Lower leg skin (tissue), 4 donors: ENCODE data around the gene GOLPH3L. TPM values are rescaled to one million over a fixed set of nuclear protein-coding genes. Genes with fewer than 3 reads are reported as not detected.
"Not testable (repeated sequence)": the region's sequence is repeated elsewhere in the genome, so short reads cannot be mapped to it uniquely, and the experiment has no call there.

Source experiments
- DNase-seq, 2 donors: peaks; one replicate each; pipeline ENCODE4 v3.0.0-alpha.2; 2019; ENCODE audit warnings: low spot score in 2 of 2
- H3K4me3 ChIP-seq: fragments of 200-600 bp; sonication (generic); 2 replicates; pipeline ENCODE4 v1.5.1; 2017; ENCODE audit warnings: mild to moderate bottlenecking, low read depth; ENCODE audit not compliant: poor library complexity, severe bottlenecking
- CTCF ChIP-seq, 3 donors: fragments of 450-650 bp; IDR thresholded peaks; one replicate each; pipeline ENCODE4 v1.5.1; 2016; ENCODE audit warnings: antibody characterized with exemption in 3 of 3, mild to moderate bottlenecking in 3 of 3, moderate library complexity in 2 of 3
- POLR2A ChIP-seq, 2 donors: fragments of 450-650 bp; IDR thresholded peaks; one replicate each; pipeline ENCODE4 v1.6.1; 2016 to 2017; ENCODE audit warnings: antibody characterized with exemption in 2 of 2, mild to moderate bottlenecking in 1 of 2, moderate library complexity in 1 of 2
- whole genome bisulfite sequencing, 2 donors: methylation state at CpG; one replicate each; pipeline ENCODE4 v1.1.5; 2018; 5-methylcytosine and 5-hydroxymethylcytosine counted together
- intact Hi-C: fragments of 100-400 bp; cut with DNase I; formaldehyde crosslinking; loops from one replicate; pipeline ENCODE4 v1.15.0; 2023; ENCODE audit warnings: low total_unique reads
- total RNA-seq, 4 donors: library from RNA; depleted of rRNA; stranded (reverse); fragments of >200 nt; gene quantifications; one replicate each; pipeline ENCODE4 v1.1.0, GENCODE V29; 2016

The GOLPH3L gene
- total RNA-seq, 4 donors from 2014 or later = 18.0 to 24.3 (median 21.5) TPM

GRCh38 chr1:150678988-150679387 is 18.0 kb downstream of the GOLPH3L start:
- intact Hi-C loops = loop anchor here (1.0 kb wide), 1 partner anchor 15 kb away; no protein-coding TSS in a partner anchor
- DNase-seq = no peak

GRCh38 chr1:150674881-150675280 is 22.1 kb downstream of the GOLPH3L start:
- intact Hi-C loops = no loop called here
- TF ChIP-seq POLR2A (IDR thresholded peaks at IDR 0.05) (no peak), CTCF (IDR thresholded peaks at IDR 0.05) (no peak)
- DNase-seq = no peak
- 90 to 92% methylated on average over 4 of the region's 4 CpGs for WGBS, 2 donors
- no peak overlapping the region for H3K4me3 ChIP-seq

More at GRCh38 chr1:150678988-150679387, 18.0 kb downstream of the GOLPH3L start:
- TF ChIP-seq POLR2A (IDR thresholded peaks at IDR 0.05) (no peak), CTCF (IDR thresholded peaks at IDR 0.05) (no peak)
- 97% methylated on average over 1 of the region's 1 CpG for WGBS, 2 donors
- H3K4me3 ChIP-seq = no peak overlapping the region

GRCh38 chr1:150663321-150663720 is 33.6 kb downstream of the GOLPH3L start:
- intact Hi-C loops = no loop called here
- H3K4me3 ChIP-seq = no peak overlapping the region
- DNase-seq = no peak
- TF ChIP-seq POLR2A (IDR thresholded peaks at IDR 0.05) (no peak), CTCF (IDR thresholded peaks at IDR 0.05) (no peak)
- WGBS, 2 donors = 88 to 97% methylated on average over 7 of the region's 7 CpGs

- no peak for DNase-seq
- no peak overlapping the region for H3K4me3 ChIP-seq
- intact Hi-C loops = no loop called here
- TF ChIP-seq CTCF (IDR thresholded peaks at IDR 0.05) (no peak), POLR2A (IDR thresholded peaks at IDR 0.05) (no peak)
- 97 to 98% methylated on average over 9 of the region's 9 CpGs for WGBS, 2 donors
Measured at GRCh38 chr1:150662811-150663210, 34.1 kb downstream of the GOLPH3L start.

- intact Hi-C loops = no loop called here
- no peak overlapping the region for H3K4me3 ChIP-seq
- DNase-seq = no peak
- TF ChIP-seq CTCF (IDR thresholded peaks at IDR 0.05) (no peak), POLR2A (IDR thresholded peaks at IDR 0.05) (no peak)
- WGBS, 2 donors = 51 to 66% methylated on average over 5 of the region's 5 CpGs
Measured at GRCh38 chr1:150661156-150661555, 35.8 kb downstream of the GOLPH3L start.

GRCh38 chr1:150660584-150660983 is 36.4 kb downstream of the GOLPH3L start:
- H3K4me3 ChIP-seq = no peak overlapping the region
- 87 to 99% methylated on average over 4 of the region's 4 CpGs for WGBS, 2 donors
- no peak for TF ChIP-seq CTCF (IDR thresholded peaks at IDR 0.05)
- no peak for DNase-seq
- intact Hi-C loops = no loop called here

- DNase-seq, H3K4me3 ChIP-seq, intact Hi-C loops: not testable (repeated sequence)
- 64 to 66% methylated on average over 4 of the region's 4 CpGs for WGBS, 2 donors
Measured at GRCh38 chr1:150657064-150657463, 39.9 kb downstream of the GOLPH3L start.

GRCh38 chr1:150654635-150655034 is 42.3 kb downstream of the GOLPH3L start:
- intact Hi-C loops, H3K4me3 ChIP-seq, DNase-seq: not testable (repeated sequence)
- WGBS, 2 donors = 65 to 66% methylated on average over 10 of the region's 10 CpGs
